Measurements from ENCODE around the gene MID1.

MID1 gene

DNA sequence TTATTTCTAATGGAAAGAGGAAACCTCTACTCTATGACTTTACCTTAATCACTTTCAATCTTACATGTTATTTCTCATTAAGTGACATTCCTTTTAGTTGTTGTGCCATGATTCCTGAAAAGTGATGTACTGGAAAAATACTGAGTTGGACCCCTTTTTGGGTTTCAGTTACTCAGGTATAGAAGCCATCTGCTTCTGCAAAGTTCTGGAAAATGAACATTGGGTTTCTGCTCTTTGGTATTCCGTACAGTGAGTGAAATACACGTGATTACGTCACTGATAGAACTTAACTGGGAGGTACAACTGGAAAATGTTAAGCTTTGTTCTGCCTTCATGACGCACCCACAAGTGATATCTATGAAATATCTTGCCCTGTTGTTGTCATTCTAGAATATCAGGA lies 114.7 kb downstream of the MID1 start:
- no peak for DNase-seq (ENCODE audit: extremely low read depth, low read depth)
- TF ChIP-seq, protein P1, sequence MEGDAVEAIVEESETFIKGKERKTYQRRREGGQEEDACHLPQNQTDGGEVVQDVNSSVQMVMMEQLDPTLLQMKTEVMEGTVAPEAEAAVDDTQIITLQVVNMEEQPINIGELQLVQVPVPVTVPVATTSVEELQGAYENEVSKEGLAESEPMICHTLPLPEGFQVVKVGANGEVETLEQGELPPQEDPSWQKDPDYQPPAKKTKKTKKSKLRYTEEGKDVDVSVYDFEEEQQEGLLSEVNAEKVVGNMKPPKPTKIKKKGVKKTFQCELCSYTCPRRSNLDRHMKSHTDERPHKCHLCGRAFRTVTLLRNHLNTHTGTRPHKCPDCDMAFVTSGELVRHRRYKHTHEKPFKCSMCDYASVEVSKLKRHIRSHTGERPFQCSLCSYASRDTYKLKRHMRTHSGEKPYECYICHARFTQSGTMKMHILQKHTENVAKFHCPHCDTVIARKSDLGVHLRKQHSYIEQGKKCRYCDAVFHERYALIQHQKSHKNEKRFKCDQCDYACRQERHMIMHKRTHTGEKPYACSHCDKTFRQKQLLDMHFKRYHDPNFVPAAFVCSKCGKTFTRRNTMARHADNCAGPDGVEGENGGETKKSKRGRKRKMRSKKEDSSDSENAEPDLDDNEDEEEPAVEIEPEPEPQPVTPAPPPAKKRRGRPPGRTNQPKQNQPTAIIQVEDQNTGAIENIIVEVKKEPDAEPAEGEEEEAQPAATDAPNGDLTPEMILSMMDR (IDR thresholded peaks at IDR 0.05; ENCODE audit: low read depth, low read length), result no peak

DNA sequence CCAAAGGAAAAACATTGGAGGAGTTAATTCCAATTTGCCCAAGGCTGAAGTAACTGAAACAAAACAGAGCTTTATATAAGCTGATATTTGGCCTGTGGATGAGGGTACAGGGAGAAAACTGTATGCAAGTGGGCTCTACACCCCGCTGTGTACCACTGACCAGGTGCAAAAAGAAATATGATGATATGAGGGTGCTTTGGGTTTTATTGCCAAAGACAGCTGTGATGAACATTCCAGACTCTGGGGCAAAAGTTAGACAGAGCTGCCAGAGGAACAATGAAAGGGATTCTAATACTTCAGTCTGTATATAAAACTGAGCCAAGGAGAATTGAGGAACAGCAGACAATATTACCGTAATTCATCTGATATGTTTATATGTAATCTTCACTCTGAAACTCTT lies 117.4 kb downstream of the MID1 start:
- no peak for DNase-seq (ENCODE audit: extremely low read depth, low read depth)
- TF ChIP-seq, protein P1 (IDR thresholded peaks at IDR 0.05; ENCODE audit: low read depth, low read length), result no peak

DNA sequence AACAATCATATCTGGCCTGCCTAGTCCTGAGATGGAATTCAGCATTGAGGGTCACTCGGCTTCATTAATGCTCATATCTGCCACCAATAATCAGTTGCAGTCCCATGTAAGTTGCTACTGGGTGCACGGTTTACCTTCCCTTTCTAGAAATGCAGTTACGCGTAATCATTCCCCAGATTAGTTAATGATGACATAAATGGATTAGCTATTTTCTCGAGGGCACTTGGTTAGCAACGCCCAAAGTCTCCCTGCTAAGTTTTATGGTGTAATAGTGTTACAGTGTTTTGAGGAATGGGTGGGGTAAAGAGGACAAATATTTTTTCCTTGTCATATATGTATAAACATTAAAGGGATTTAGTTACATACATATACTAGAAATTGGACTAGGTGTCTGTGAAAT lies 118.8 kb downstream of the MID1 start:
- DNase-seq (ENCODE audit: extremely low read depth, low read depth), result no peak
- TF ChIP-seq, protein P1 (IDR thresholded peaks at IDR 0.05; ENCODE audit: low read depth, low read length), result no peak

- TF ChIP-seq, protein P1 (IDR thresholded peaks at IDR 0.05; ENCODE audit: low read depth, low read length), result no peak
- DNase-seq (ENCODE audit: extremely low read depth, low read depth), result no peak
These were observed 123.9 kb downstream of the MID1 start for GRCh38 chrX:10496345-10496965.

- DNase-seq (ENCODE audit: extremely low read depth, low read depth), result no peak
- TF ChIP-seq, protein P1 (IDR thresholded peaks at IDR 0.05; ENCODE audit: low read depth, low read length), result no peak
These were observed 124.7 kb downstream of the MID1 start for GRCh38 chrX:10495677-10496076.

- DNase-seq (ENCODE audit: extremely low read depth, low read depth), result no peak
- TF ChIP-seq, protein P1 (IDR thresholded peaks at IDR 0.05; ENCODE audit: low read depth, low read length), result no peak
These were observed 128.1 kb downstream of the MID1 start for GRCh38 chrX:10492250-10492649.

DNA sequence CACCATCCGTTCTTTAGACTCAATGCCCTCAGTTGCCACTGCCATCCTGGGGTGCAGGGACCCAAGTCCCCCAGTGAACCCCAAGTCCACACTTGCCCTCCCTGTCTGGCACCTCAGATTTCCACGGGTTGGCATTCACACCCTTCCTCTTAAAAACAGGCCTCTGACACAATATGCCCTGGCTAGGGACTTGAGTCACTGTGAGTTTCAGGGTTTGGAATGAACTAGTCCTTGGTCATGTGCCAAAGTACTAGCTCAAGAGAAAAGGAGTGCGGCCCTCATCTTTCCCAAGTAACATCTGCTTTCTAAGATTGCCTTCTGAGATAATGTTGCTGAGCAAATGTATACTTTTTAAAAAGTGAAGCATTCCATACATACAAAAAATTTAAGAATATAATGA lies 134.0 kb downstream of the MID1 start:
- DNase-seq (ENCODE audit: extremely low read depth, low read depth), result no peak
- TF ChIP-seq, protein P1 (IDR thresholded peaks at IDR 0.05; ENCODE audit: low read depth, low read length), result no peak

Measured in AG09319 (cell line).